Caco-2 (cell line): ENCODE results near the gene ZBED4. TPM values are rescaled to one million over a fixed set of nuclear protein-coding genes. Genes with fewer than 3 reads are reported as not detected.

ENCODE experiments used
- BruUV-seq: library from RNA; stranded (reverse); fragments of 400-500 nt; replicated peaks from 2 replicates; lab custom pipeline; 2021; lab: Mats Ljungman, UMichigan
- CTCF ChIA-PET: fragments of 300-600 bp; sonication (Branson Sonifier 250); formaldehyde crosslinking; loops from one replicate; lab custom pipeline; 2022; ENCODE audit warnings: antibody characterized with exemption; lab: Charles Lee
- POLR2A ChIA-PET: fragments of 300-600 bp; sonication (Branson Sonifier 250); formaldehyde crosslinking; loops from one replicate; lab custom pipeline; 2022; ENCODE audit warnings: antibody characterized with exemption; lab: Charles Lee
- DNase-seq, 2 experiments: peaks; one replicate each; pipeline versions ENCODE4 v3.0.0 to v3.0.0-alpha.2; 2020 to 2022
- H3K27me3 ChIP-seq: replicated peaks from 2 replicates; pipeline ENCODE4 v1.6.0; 2011; ENCODE audit warnings: low read length; ENCODE audit not compliant: control insufficient read depth, insufficient read depth
- H3K36me3 ChIP-seq: 2 replicates; pipeline ENCODE4 v1.5.1; 2011; ENCODE audit warnings: low read length; ENCODE audit not compliant: control insufficient read depth, insufficient read depth
- H3K4me1 ChIP-seq: fragments of 250-450 bp; sonication (Bioruptor Pico); 2 replicates; pipeline ENCODE4 v1.5.1; 2020; ENCODE audit warnings: mild to moderate bottlenecking
- H3K4me3 ChIP-seq: 2 replicates; pipeline ENCODE4 v1.5.1; 2011; ENCODE audit warnings: low read depth, mild to moderate bottlenecking, control low read depth, low read length
- H3K9me3 ChIP-seq: fragments of 250-450 bp; sonication (Bioruptor Pico); 2 replicates; pipeline ENCODE4 v1.5.1; 2020; ENCODE audit warnings: mild to moderate bottlenecking, moderate library complexity
- H3K27ac Mint-ChIP-seq: one replicate; pipeline ENCODE4 v1.8.0; 2022; ENCODE audit warnings: mixed read lengths; ENCODE audit not compliant: unreplicated experiment
- H3K27me3 Mint-ChIP-seq: one replicate; pipeline ENCODE4 v1.8.0; 2022; ENCODE audit warnings: mixed read lengths; ENCODE audit not compliant: insufficient read depth, unreplicated experiment
- H3K36me3 Mint-ChIP-seq: one replicate; pipeline ENCODE4 v1.8.0; 2022; ENCODE audit warnings: mild to moderate bottlenecking, mixed read lengths; ENCODE audit not compliant: insufficient read depth, unreplicated experiment
- H3K4me1 Mint-ChIP-seq: one replicate; pipeline ENCODE4 v1.8.0; 2022; ENCODE audit warnings: low read depth, mixed read lengths; ENCODE audit not compliant: unreplicated experiment
- H3K4me3 Mint-ChIP-seq: one replicate; pipeline ENCODE4 v1.8.0; 2022; ENCODE audit warnings: mild to moderate bottlenecking, moderate library complexity, mixed read lengths; ENCODE audit not compliant: unreplicated experiment
- H3K9me3 Mint-ChIP-seq: one replicate; pipeline ENCODE4 v1.8.0; 2022; ENCODE audit warnings: mixed read lengths; ENCODE audit not compliant: unreplicated experiment
- CTCF ChIP-seq, 2 experiments: fragments of 200-600 bp in 1 of 2; IDR thresholded peaks; 1 replicate in 1 of 2; 2 replicates in 1 of 2; pipeline versions ENCODE4 v1.5.1 to v1.8.0; 2011 to 2022; ENCODE audit warnings: antibody characterized with exemption in 1 of 2, control low read depth in 1 of 2, inconsistent platforms in 1 of 2, low read depth in 1 of 2, low read length in 1 of 2, mild to moderate bottlenecking in 1 of 2, moderate library complexity in 1 of 2; ENCODE audit not compliant: insufficient read depth in 1 of 2, severe bottlenecking in 1 of 2, unreplicated experiment in 1 of 2
- intact Hi-C: fragments of 100-400 bp; cut with micrococcal nuclease; formaldehyde crosslinking; loops from one replicate; pipeline ENCODE4 v1.10.0; 2022; ENCODE audit not compliant: unreplicated experiment
- total RNA-seq: library from RNA; stranded (reverse); gene quantifications from 2 replicates; pipeline ENCODE4 v1.2.3, GENCODE V29; 2022

The ZBED4 gene
- total RNA-seq, 1 experiment from 2014 or later: 17.3 TPM

GRCh38 chr22:49884075-49884474 lies 30.4 kb downstream of the ZBED4 start:
- Mint-ChIP-seq H3K27ac (no peak overlapping the region), H3K4me3 (no peak overlapping the region), H3K27me3 (no peaks in the 10 kb centered on the region), H3K36me3 (peaks cover 69% of the 10 kb centered on the region), H3K9me3 (no peaks in the 10 kb centered on the region), H3K4me1 (no peaks in the 10 kb centered on the region)
- no peaks in the 10 kb centered on the region for H3K4me1 ChIP-seq
- H3K27me3 ChIP-seq: no peaks in the 10 kb centered on the region
- POLR2A ChIA-PET: no interaction called here
- intact Hi-C loops: no loop called here
- CTCF ChIA-PET: no interaction called here
- no peaks in the 10 kb centered on the region for H3K9me3 ChIP-seq
- H3K36me3 ChIP-seq: peaks cover 2% of the 10 kb centered on the region; the same call in 1 of the 2 replicates
- no TSS peak for BruUV-seq
- TF ChIP-seq CTCF (IDR thresholded peaks at IDR 0.05; ENCODE audit: insufficient read depth in 1 of 2, low read depth in 1 of 2, low read length in 1 of 2, severe bottlenecking in 1 of 2, unreplicated experiment in 1 of 2): no peak
- H3K4me3 ChIP-seq: no peak overlapping the region
- DNase-seq: no peak

DNA sequence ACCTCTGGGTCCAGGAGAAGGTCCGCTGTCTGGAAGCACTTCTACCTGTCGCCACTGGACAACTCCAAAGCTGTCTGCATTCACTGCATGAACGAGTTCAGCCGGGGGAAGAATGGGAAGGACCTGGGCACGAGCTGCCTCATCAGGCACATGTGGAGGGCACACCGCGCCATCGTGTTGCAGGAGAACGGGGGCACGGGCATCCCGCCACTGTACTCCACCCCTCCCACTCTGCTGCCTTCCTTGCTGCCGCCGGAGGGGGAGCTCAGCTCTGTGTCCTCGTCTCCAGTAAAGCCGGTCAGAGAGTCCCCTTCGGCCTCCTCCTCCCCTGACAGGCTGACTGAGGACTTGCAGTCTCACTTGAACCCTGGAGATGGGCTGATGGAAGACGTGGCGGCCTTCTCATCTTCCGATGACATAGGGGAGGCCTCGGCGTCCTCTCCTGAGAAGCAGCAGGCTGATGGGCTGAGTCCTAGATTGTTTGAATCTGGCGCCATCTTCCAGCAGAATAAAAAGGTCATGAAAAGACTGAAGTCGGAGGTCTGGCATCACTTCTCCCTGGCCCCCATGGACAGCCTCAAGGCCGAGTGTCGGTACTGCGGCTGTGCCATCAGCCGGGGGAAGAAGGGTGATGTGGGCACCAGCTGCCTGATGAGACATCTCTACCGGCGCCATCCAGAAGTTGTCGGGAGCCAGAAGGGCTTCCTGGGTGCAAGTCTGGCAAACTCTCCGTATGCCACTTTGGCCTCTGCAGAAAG lies 31.0 kb downstream of the ZBED4 start:
- ChIA-PET CTCF (no interaction called here), POLR2A (no interaction called here)
- Mint-ChIP-seq H3K36me3 (peaks cover 69% of the 10 kb centered on the region), H3K27me3 (no peaks in the 10 kb centered on the region), H3K4me1 (no peaks in the 10 kb centered on the region), H3K9me3 (no peaks in the 10 kb centered on the region), H3K27ac (no peak overlapping the region), H3K4me3 (no peak overlapping the region)
- H3K4me1 ChIP-seq: no peaks in the 10 kb centered on the region
- peaks cover 2% of the 10 kb centered on the region for H3K36me3 ChIP-seq
- BruUV-seq: no TSS peak
- no peaks in the 10 kb centered on the region for H3K27me3 ChIP-seq
- intact Hi-C loops: no loop called here
- no peak for TF ChIP-seq CTCF (IDR thresholded peaks at IDR 0.05; ENCODE audit: insufficient read depth in 1 of 2, low read depth in 1 of 2, low read length in 1 of 2, severe bottlenecking in 1 of 2, unreplicated experiment in 1 of 2)
- H3K4me3 ChIP-seq: no peak overlapping the region
- H3K9me3 ChIP-seq: no peaks in the 10 kb centered on the region
- DNase-seq: no peak

GRCh38 chr22:49885281-49885680 lies 31.6 kb downstream of the ZBED4 start:
- Histone ChIP-seq H3K27me3 (no peaks in the 10 kb centered on the region), H3K4me1 (no peaks in the 10 kb centered on the region), H3K4me3 (no peak overlapping the region), H3K36me3 (peaks cover 2% of the 10 kb centered on the region), H3K9me3 (no peaks in the 10 kb centered on the region)
- Mint-ChIP-seq H3K27me3 (no peaks in the 10 kb centered on the region), H3K27ac (no peak overlapping the region), H3K36me3 (peaks cover 67% of the 10 kb centered on the region), H3K4me1 (no peaks in the 10 kb centered on the region), H3K4me3 (no peak overlapping the region), H3K9me3 (no peaks in the 10 kb centered on the region)
- DNase-seq: no peak
- CTCF ChIA-PET: no interaction called here
- intact Hi-C loops: no loop called here
- TF ChIP-seq CTCF (IDR thresholded peaks at IDR 0.05; ENCODE audit: insufficient read depth in 1 of 2, low read depth in 1 of 2, low read length in 1 of 2, severe bottlenecking in 1 of 2, unreplicated experiment in 1 of 2): no peak
- POLR2A ChIA-PET: no interaction called here
- BruUV-seq: no TSS peak
